AG09309 (cell line): ENCODE results near the gene FXYD3.

Experiments used
- DNase-seq: peaks from one replicate; pipeline ENCODE4 v3.0.0-alpha.2; 2010; ENCODE audit warnings: low read depth
- H3K4me3 ChIP-seq: 2 replicates; pipeline ENCODE4 v1.5.1; 2011; ENCODE audit warnings: mild to moderate bottlenecking, low read depth, low read length, moderate library complexity; ENCODE audit not compliant: control insufficient read depth
- TF ChIP-seq, protein P1 (sequence below): IDR thresholded peaks from 2 replicates; pipeline ENCODE4 v1.5.1; 2011; ENCODE audit warnings: mild to moderate bottlenecking, low read depth, low read length, inconsistent platforms; ENCODE audit not compliant: insufficient read depth, control insufficient read depth; ENCODE audit errors: missing control alignments

Gene FXYD3

DNA sequence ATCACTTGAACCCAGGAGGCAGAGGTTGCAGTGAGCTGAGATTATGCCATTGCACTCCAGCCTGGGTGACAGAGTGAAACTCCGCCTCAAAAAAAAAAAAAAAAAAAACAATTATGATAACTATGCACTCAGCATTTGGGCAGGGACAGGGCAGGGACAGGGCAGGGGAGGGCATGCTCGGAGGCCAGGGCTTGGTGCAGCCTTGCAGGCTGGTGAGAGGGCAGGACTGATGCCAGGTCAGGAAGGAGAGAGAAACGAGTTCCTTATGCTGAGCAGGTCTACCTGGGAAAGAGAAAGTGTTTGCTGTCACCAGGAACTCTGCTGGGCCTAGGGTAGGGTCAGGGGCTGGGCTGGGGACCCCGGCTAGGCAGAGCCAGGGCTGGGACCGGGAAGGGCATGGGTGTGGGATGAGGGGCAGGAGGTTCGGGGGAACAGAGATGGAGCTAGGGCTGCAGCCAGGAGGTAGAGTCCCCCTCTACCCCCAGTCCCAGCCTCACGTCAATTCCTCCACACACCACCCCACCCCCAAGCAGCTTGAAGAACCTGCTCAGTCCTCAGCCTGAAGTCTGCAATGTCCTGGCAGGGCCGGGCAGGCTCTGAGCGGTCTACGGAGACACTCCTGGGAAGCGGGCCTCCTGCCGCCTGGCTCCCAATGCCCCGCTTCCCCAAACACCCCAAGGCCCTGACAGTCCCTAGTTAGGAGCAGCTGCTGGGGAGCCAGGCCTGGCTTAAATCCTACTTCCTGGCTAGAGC lies 2.8 kb downstream of the FXYD3 start:
- no peak for DNase-seq
- no peak overlapping the region for H3K4me3 ChIP-seq
- TF ChIP-seq, protein P1, sequence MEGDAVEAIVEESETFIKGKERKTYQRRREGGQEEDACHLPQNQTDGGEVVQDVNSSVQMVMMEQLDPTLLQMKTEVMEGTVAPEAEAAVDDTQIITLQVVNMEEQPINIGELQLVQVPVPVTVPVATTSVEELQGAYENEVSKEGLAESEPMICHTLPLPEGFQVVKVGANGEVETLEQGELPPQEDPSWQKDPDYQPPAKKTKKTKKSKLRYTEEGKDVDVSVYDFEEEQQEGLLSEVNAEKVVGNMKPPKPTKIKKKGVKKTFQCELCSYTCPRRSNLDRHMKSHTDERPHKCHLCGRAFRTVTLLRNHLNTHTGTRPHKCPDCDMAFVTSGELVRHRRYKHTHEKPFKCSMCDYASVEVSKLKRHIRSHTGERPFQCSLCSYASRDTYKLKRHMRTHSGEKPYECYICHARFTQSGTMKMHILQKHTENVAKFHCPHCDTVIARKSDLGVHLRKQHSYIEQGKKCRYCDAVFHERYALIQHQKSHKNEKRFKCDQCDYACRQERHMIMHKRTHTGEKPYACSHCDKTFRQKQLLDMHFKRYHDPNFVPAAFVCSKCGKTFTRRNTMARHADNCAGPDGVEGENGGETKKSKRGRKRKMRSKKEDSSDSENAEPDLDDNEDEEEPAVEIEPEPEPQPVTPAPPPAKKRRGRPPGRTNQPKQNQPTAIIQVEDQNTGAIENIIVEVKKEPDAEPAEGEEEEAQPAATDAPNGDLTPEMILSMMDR = no peak

DNA sequence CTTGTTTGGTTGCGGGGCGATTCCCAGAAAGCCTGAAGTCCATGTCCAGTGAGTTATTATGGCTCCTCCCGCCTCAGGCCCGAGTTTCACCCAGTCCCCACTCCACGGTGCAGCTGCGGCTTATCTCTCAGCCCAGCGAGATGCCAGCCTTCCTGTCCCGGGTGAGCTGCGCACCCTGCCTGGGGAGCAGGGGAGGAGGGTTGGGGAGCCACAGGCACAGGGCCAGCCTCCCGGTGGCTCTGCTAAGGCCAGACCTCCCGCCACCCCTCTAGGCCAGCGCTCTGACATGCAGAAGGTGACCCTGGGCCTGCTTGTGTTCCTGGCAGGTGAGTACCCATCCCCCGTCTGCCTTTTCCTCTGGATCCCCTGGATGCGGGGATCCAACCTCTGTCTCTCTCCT lies 3.5 kb downstream of the FXYD3 start:
- H3K4me3 ChIP-seq = no peak overlapping the region
- TF ChIP-seq, protein P1 = no peak
- DNase-seq = no peak

DNA sequence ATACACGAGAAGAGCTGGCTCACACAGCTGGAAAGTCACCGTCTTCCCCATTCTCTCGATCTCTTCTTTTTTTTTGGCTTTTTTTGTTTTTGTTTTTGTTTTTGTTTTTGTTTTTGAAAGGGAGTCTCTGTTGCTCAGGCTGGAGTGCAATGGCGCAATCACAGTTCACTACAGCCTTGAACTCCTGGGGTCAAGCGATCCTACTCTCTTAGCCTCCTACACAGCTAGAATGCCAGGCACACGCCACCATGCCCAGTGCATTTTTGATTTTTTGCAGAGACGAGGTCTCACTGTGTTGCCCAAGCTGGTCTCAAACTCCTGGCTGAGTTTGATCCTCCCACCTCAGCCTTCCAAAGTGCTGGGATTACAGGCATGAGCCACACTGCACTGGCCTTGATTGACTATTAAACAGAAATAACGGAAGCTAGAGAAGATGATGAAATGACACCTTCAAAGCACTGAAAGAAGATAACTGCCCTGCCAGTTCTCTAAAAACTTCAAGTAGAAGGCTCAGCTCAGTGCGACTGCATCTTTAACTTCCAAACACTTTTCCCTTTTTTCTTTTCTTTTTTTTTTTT lies 4.0 kb downstream of the FXYD3 start:
- TF ChIP-seq, protein P1 = no peak
- H3K4me3 ChIP-seq = no peak overlapping the region
- DNase-seq = no peak

DNA sequence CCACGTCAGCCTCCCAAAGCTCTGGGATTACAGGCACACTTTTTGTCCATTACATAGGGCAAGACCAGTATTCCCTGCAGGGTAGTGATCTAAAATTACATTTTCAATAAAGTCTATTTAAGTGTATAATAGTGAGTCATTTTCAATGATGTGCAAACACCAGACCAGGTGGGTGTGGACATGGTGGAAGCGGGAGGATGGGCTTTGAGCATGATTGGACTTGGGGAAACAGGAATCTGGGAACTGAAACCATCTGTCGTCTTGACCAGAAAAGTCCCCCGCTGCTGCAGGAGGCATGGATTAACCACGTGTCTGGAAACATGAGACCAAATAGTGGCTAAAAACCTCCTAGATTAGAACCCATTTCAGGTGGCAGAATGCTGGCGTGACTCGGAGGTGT lies 4.9 kb downstream of the FXYD3 start:
- TF ChIP-seq, protein P1 = no peak
- peak; percentile 92 for DNase-seq
- no peak overlapping the region for H3K4me3 ChIP-seq

DNA sequence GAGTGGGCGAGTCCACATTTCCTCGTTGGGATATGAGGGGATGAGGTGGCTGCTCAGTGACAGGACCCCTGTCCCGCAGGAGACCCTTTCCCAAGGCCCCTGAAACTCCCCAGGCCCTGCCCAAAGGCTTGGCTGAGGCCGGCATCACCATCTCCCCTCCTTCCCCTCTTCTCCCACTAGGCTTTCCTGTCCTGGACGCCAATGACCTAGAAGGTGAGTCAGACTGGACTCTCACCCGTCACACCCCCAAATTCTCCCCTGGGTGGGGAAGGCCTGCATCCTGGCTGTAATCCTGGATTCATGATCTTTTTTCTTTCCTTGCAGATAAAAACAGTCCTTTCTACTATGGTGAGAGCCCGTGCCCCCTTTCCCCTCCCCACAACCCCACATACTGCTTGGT lies 5.3 kb downstream of the FXYD3 start:
- TF ChIP-seq, protein P1 = no peak
- H3K4me3 ChIP-seq = no peak overlapping the region
- DNase-seq = no peak

DNA sequence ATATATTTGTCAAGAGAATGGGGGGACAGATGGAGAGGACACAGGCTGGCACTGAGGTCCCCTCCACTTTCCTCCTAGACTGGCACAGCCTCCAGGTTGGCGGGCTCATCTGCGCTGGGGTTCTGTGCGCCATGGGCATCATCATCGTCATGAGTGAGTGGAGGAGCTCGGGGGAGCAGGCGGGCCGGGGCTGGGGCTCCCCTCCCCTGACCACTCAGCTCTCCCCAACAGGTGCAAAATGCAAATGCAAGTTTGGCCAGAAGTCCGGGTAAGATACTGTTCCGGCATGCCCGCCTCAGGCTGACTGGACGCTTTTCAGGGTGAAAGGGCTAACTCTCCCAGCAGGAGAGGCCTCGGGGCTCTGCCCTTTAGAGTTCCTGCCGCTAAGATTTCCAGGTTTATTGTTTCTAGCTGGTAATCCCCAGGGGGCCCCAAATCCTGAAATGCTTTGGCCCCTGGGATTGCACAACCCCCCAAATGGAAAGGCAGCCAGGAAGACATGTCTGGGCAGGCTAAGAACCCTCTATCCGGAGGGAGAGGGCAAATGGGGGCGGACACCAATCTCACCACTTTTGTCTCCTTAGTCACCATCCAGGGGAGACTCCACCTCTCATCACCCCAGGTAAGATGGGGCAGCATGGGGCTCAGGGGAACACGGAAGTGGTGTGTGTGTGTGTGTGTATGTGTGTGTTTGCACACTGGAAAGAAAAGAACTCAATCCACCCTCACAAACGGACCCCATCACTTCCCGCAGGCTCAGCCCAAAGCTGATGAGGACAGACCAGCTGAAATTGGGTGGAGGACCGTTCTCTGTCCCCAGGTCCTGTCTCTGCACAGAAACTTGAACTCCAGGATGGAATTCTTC lies 7.3 kb downstream of the FXYD3 start:
- DNase-seq = no peak
- no peak overlapping the region for H3K4me3 ChIP-seq
- TF ChIP-seq, protein P1 = no peak
